ENCODE measurements around the gene TAOK1. TPM values are rescaled to one million over a fixed set of nuclear protein-coding genes. Genes with fewer than 3 reads are reported as not detected.

The TAOK1 gene
- total and polyA plus RNA-seq, 10 of the 15 experiments (the other 5 are each of a cell fraction or from before 2014, with no cell fraction given), result 2.0 to 27.1 (median 11.8) TPM

DNA sequence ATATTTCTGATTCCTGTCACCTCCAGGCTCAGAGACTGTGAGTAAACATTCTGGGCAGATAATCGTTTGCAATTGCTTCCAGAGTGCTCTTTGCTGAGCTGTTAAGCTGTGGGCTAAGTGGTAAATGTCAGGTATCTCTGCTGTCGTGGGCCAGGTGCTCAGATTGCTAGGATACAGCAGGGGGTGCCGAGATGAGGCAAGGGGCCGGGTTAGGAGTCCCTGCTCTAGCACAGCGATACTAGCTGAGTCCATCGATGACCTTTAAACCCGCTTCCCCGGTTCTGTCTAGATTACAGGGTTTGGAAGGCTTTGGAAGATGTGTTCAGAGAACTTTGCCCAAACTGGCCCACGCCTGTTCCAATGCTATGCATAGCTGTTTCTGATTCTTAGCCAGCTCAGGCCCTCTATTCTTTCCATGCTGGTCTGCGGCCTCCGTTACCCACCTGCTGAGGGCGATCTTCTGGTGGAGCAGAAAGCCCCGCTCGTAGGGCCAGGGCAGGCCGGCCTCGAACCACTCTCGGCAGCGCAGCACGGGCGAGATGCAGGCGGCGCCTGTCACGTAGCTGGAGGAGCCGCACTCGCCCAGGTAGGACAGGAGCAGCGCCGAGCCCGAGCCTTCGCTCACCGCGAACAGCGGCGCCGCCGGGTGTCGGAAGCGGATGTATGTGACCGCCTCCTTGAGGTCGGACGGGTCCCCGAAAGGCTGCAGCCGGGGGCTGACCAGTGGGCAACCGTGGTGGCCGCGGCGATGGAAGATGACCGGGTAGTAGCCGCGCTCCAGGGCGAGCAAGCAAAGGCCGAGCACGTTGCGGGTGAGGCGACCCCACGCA, 175.7 kb downstream of the TAOK1 start (continued):
- TF ChIP-seq ZSCAN29 (IDR thresholded peaks at IDR 0.05), result no peak
- TF ChIP-seq, protein P1, sequence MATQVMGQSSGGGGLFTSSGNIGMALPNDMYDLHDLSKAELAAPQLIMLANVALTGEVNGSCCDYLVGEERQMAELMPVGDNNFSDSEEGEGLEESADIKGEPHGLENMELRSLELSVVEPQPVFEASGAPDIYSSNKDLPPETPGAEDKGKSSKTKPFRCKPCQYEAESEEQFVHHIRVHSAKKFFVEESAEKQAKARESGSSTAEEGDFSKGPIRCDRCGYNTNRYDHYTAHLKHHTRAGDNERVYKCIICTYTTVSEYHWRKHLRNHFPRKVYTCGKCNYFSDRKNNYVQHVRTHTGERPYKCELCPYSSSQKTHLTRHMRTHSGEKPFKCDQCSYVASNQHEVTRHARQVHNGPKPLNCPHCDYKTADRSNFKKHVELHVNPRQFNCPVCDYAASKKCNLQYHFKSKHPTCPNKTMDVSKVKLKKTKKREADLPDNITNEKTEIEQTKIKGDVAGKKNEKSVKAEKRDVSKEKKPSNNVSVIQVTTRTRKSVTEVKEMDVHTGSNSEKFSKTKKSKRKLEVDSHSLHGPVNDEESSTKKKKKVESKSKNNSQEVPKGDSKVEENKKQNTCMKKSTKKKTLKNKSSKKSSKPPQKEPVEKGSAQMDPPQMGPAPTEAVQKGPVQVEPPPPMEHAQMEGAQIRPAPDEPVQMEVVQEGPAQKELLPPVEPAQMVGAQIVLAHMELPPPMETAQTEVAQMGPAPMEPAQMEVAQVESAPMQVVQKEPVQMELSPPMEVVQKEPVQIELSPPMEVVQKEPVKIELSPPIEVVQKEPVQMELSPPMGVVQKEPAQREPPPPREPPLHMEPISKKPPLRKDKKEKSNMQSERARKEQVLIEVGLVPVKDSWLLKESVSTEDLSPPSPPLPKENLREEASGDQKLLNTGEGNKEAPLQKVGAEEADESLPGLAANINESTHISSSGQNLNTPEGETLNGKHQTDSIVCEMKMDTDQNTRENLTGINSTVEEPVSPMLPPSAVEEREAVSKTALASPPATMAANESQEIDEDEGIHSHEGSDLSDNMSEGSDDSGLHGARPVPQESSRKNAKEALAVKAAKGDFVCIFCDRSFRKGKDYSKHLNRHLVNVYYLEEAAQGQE (IDR thresholded peaks at IDR 0.05; ENCODE audit: low read depth, low read length), result no peak
- TF ChIP-seq, protein P2, sequence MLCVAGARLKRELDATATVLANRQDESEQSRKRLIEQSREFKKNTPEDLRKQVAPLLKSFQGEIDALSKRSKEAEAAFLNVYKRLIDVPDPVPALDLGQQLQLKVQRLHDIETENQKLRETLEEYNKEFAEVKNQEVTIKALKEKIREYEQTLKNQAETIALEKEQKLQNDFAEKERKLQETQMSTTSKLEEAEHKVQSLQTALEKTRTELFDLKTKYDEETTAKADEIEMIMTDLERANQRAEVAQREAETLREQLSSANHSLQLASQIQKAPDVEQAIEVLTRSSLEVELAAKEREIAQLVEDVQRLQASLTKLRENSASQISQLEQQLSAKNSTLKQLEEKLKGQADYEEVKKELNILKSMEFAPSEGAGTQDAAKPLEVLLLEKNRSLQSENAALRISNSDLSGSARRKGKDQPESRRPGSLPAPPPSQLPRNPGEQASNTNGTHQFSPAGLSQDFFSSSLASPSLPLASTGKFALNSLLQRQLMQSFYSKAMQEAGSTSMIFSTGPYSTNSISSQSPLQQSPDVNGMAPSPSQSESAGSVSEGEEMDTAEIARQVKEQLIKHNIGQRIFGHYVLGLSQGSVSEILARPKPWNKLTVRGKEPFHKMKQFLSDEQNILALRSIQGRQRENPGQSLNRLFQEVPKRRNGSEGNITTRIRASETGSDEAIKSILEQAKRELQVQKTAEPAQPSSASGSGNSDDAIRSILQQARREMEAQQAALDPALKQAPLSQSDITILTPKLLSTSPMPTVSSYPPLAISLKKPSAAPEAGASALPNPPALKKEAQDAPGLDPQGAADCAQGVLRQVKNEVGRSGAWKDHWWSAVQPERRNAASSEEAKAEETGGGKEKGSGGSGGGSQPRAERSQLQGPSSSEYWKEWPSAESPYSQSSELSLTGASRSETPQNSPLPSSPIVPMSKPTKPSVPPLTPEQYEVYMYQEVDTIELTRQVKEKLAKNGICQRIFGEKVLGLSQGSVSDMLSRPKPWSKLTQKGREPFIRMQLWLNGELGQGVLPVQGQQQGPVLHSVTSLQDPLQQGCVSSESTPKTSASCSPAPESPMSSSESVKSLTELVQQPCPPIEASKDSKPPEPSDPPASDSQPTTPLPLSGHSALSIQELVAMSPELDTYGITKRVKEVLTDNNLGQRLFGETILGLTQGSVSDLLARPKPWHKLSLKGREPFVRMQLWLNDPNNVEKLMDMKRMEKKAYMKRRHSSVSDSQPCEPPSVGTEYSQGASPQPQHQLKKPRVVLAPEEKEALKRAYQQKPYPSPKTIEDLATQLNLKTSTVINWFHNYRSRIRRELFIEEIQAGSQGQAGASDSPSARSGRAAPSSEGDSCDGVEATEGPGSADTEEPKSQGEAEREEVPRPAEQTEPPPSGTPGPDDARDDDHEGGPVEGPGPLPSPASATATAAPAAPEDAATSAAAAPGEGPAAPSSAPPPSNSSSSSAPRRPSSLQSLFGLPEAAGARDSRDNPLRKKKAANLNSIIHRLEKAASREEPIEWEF (IDR thresholded peaks at IDR 0.05; ENCODE audit: insufficient replicate concordance, low read depth, low read length), result no peak
- TF ChIP-seq TCF7 (IDR thresholded peaks at IDR 0.05; ENCODE audit: borderline replicate concordance), result no peak
- TF ChIP-seq BCL11A (IDR thresholded peaks at IDR 0.05; ENCODE audit: low read depth, low read length), result no peak
- TF ChIP-seq, protein P3, sequence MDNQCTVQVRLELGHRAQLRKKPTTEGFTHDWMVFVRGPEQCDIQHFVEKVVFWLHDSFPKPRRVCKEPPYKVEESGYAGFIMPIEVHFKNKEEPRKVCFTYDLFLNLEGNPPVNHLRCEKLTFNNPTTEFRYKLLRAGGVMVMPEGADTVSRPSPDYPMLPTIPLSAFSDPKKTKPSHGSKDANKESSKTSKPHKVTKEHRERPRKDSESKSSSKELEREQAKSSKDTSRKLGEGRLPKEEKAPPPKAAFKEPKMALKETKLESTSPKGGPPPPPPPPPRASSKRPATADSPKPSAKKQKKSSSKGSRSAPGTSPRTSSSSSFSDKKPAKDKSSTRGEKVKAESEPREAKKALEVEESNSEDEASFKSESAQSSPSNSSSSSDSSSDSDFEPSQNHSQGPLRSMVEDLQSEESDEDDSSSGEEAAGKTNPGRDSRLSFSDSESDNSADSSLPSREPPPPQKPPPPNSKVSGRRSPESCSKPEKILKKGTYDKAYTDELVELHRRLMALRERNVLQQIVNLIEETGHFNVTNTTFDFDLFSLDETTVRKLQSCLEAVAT (IDR thresholded peaks at IDR 0.05), result peak; percentile 81
- TF ChIP-seq BMI1 (IDR thresholded peaks at IDR 0.05; ENCODE audit: borderline replicate concordance), result no peak
- TF ChIP-seq, protein P4, sequence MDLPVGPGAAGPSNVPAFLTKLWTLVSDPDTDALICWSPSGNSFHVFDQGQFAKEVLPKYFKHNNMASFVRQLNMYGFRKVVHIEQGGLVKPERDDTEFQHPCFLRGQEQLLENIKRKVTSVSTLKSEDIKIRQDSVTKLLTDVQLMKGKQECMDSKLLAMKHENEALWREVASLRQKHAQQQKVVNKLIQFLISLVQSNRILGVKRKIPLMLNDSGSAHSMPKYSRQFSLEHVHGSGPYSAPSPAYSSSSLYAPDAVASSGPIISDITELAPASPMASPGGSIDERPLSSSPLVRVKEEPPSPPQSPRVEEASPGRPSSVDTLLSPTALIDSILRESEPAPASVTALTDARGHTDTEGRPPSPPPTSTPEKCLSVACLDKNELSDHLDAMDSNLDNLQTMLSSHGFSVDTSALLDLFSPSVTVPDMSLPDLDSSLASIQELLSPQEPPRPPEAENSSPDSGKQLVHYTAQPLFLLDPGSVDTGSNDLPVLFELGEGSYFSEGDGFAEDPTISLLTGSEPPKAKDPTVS (IDR thresholded peaks at IDR 0.05; ENCODE audit: low read depth, low read length), result no peak
- TF ChIP-seq RUNX3 (IDR thresholded peaks at IDR 0.05; ENCODE audit: low read length), result peak; percentile 45; the same call in 1 of the 2 replicates

Measured in GM12878 (cell line).